Activated CD4-positive, alpha-beta T cell treated with anti-CD3 and anti-CD28 coated beads, Interleukin-2, amount 50 U/mL, for 16 hours (primary cell): Measurements from ENCODE around the gene LRRK2.
"Not testable (repeated sequence)": the region's sequence is repeated elsewhere in the genome, so short reads cannot be mapped to it uniquely, and the experiment has no call there.

ENCODE experiments used
- DNase-seq: peaks from one replicate; pipeline ENCODE4 v3.0.0-alpha.2; 2020

LRRK2 gene

GRCh38 chr12:40224439-40225291, at the start of gene LRRK2:
LRRK2 (plus strand) TSS chr12:40224997; CDS start chr12:40225132, 135 bp downstream.
- DNase-seq, result peak; percentile 8

GRCh38 chr12:40175045-40175444, 49.8 kb upstream of the LRRK2 start:
- no peak for DNase-seq

- DNase-seq, result no peak
Measured at GRCh38 chr12:40175489-40175888, 49.3 kb upstream of the LRRK2 start.

GRCh38 chr12:40178701-40179100, 46.1 kb upstream of the LRRK2 start:
- no peak for DNase-seq

- DNase-seq, result no peak
Measured at GRCh38 chr12:40181490-40181889, 43.3 kb upstream of the LRRK2 start.

GRCh38 chr12:40183715-40184114, 41.1 kb upstream of the LRRK2 start:
- no peak for DNase-seq

- no peak for DNase-seq
Measured at GRCh38 chr12:40184493-40185302, 40.1 kb upstream of the LRRK2 start.

- DNase-seq, result no peak
Measured at GRCh38 chr12:40185303-40185693, 39.5 kb upstream of the LRRK2 start.

- no peak for DNase-seq
Measured at GRCh38 chr12:40188558-40189320, 36.1 kb upstream of the LRRK2 start.

GRCh38 chr12:40192704-40193255, 32.0 kb upstream of the LRRK2 start:
- no peak for DNase-seq

GRCh38 chr12:40194846-40195245, 30.0 kb upstream of the LRRK2 start:
- no peak for DNase-seq

GRCh38 chr12:40197590-40197989, 27.2 kb upstream of the LRRK2 start:
- no peak for DNase-seq

GRCh38 chr12:40198601-40199000, 26.2 kb upstream of the LRRK2 start:
- DNase-seq, result no peak

GRCh38 chr12:40202095-40203059, 22.4 kb upstream of the LRRK2 start:
- DNase-seq, result no peak

GRCh38 chr12:40203060-40203430, 21.8 kb upstream of the LRRK2 start:
- no peak for DNase-seq

GRCh38 chr12:40204337-40204736, 20.5 kb upstream of the LRRK2 start:
- DNase-seq, result no peak

GRCh38 chr12:40207551-40207950, 17.2 kb upstream of the LRRK2 start:
- no peak for DNase-seq

- no peak for DNase-seq
Measured at GRCh38 chr12:40208707-40209446, 15.9 kb upstream of the LRRK2 start.

- DNase-seq, result no peak
Measured at GRCh38 chr12:40209886-40210285, 14.9 kb upstream of the LRRK2 start.

- not testable (repeated sequence) for DNase-seq
Measured at GRCh38 chr12:40211186-40211585, 13.6 kb upstream of the LRRK2 start.

GRCh38 chr12:40212566-40212965, 12.2 kb upstream of the LRRK2 start:
- no peak for DNase-seq
